GM21717 (cell line): ENCODE measurements around the gene CHRNE.
A peak's percentile ranks its signal among the peaks of the same experiment; 100 is the strongest.
"Not testable (repeated sequence)": the region's sequence is repeated elsewhere in the genome, so short reads cannot be mapped to it uniquely, and the experiment has no call there.

Source experiments
- ATAC-seq: cut with Tn5 transposase; IDR thresholded peaks from one replicate; pipeline ENCODE4 v1.9.1; 2021; ENCODE audit warnings: mild to moderate bottlenecking, moderate library complexity; ENCODE audit not compliant: unreplicated experiment

Gene CHRNE

DNA sequence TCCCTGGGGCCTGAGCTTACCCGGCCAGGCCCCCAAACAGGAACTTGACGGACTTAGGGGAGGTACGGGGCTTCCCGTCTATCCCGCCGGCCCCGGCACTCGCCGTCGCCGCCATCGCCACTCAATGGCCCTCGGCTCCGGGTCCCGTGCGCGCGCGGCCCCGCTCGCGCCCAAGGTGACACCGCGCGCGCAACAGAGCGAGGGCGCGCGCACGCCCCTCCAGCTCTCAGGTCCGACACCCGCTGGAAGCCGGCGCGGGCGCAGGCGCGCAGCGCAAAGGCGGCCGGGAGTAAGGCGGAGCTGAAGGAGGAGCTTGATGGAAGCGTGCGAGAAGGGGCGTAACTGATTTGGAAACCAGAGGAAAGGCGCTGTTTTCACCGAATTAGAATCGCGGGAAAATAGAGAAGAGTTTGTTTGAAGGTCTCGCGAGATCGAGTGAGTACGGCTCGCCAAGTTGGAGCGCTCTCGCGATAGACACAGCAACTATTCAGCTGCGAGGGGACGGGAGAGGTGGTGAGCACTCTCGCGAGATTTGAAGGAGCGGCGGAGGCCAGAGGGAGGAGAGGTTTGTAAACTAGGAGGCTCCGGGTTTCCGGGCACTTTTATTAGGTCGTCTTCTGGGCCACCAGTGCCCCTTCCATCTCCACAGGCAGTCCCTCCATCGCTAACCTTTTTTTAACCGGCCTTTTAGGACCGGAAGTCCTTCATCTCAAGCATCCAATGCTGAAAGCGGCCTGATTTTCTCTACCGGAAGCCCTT lies 37.1 kb upstream of the CHRNE start, which contains the start of the genes RNF167 and SLC25A11:
TSS of gene RNF167 (plus strand) at position 473 of the 759 bp plus-strand sequence. CDS start 642 bp downstream, outside the sequence.
TSS of gene SLC25A11 (minus strand) at position 251 of the 759 bp plus-strand sequence. CDS start at position 115, 136 bp downstream.
- ATAC-seq, result peak; percentile 61

DNA sequence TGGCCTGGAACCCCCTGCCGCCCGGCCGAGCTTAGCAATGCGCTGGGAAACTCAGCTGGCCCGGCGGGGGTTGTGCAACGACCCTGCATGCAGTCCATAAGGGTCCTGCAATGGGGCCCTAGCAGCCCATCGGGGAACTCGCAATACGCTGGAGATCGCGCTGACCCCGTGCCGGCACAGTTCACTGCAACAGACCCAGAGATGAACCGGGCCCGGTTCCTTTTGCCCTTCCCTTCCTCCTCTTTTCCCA lies 36.6 kb upstream of the CHRNE start:
- ATAC-seq, result peak; percentile 10

DNA sequence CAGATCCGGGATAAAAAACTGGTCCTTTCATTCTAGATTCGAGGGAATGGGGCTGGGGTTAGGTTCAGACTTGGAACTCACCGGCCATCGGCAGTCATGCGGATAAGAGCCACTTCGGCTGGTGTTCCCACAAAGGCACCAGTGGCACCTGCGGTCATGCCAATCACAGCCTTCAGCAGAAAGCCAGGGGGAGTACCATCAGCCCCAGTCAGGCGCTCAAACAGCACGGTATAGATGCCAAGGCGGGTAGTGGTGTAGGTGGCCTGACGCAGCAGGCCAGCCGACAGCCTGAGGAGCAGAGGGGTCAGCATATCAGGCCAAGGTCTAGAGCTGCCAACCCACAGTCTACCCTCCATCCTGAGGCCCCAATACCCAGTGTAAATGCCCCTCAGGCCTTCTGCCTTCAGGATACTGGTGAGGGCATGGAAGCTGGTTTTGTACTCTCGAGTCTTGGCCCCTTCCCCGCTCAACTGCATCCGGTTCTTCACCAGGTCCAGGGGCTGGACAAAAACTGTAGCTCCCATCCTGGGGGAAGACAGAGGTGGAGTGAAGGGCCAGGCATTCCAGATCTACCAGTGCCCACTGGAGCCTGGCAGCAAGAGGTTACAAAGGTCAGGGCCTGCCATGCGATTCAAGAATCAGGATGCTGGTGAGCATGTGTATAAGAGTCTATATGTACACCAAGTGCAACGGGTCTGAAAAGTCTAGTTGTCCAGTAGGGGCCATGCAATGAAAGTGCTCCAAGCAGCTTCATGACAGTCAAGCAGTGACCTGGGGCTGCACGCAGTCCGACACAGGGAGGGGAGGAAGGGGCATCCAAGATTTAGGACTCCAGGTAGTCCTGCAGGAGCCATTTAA lies 36.0 kb upstream of the CHRNE start:
- no peak for ATAC-seq

DNA sequence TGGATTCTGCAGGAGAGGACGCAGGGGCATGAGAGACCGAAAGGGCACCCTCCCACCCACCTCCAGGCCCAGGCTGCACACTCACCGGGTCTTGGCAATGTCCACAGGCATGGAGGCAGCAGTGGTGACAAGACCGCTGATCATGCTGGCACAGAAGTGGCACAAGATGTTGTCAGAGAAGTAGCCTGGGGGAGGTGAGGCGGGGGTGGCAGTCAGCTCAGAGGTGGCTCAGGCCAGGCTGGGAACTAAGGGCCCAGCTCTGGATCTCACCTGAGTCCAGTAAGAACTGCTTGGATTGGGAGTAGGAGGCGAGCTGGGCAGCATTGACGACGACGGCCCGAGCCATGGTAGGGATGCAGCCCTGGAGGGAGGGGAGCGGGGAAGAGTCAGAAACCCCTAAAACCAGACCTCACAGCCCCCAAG lies 35.2 kb upstream of the CHRNE start:
- ATAC-seq, result no peak

DNA sequence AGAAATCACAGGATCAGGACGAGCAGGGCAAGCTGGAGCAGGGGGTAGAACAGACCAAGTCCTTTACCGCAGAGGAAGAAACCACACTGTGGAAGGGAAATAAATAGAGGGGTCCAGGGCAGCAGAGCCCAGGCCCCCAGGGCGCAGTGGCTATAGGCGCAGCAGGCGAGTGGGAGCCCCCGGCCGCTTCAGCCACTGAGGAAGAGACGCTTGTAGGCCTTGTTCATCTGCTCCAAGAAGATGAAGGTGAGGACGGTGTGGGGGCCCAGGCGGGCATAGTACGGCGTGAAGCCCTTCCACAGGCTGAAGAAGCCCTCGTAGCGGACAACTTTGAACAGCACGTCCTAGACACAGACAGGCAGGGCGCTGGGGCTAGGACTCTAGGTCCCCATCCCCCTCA lies 34.7 kb upstream of the CHRNE start:
- ATAC-seq, result no peak

DNA sequence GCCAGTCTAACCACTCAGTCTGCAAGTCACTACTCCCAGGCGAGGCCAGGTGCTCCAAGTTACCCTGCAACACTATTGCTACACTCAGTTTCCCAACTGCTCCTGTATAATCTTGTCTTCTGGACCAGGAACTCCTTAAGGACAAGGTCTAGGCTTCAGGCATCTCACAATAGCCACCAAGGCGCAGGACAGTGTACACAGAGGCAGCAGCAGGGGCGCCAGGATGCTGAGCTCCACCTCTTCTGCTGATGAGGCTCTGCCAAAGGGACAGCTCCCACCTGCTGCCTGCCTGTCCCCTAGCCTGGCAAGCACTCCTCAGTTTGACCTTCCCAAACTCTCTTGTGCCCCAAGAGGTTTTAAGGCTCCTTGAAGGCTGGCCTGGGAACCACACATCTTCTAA lies 33.5 kb upstream of the CHRNE start:
- no peak for ATAC-seq

DNA sequence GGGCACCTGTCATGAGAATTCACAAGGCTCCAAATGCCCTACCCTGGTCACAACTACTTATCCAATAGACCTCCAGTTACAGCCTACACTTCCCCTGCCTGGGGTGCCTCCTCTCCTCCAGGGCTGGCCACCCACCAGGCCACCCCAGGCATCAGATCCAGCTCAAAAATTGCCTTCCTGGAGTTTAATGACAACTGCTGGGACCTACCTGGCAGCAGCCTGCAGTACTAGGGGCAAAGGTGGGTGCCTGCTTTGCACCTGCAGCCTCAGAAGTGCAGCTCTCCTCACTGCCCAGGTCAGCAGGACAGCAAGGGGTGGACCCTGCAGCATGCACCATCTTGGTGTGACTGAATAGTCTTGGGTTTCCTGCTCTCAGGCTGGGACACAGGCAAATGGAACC lies 32.8 kb upstream of the CHRNE start:
- ATAC-seq, result no peak

DNA sequence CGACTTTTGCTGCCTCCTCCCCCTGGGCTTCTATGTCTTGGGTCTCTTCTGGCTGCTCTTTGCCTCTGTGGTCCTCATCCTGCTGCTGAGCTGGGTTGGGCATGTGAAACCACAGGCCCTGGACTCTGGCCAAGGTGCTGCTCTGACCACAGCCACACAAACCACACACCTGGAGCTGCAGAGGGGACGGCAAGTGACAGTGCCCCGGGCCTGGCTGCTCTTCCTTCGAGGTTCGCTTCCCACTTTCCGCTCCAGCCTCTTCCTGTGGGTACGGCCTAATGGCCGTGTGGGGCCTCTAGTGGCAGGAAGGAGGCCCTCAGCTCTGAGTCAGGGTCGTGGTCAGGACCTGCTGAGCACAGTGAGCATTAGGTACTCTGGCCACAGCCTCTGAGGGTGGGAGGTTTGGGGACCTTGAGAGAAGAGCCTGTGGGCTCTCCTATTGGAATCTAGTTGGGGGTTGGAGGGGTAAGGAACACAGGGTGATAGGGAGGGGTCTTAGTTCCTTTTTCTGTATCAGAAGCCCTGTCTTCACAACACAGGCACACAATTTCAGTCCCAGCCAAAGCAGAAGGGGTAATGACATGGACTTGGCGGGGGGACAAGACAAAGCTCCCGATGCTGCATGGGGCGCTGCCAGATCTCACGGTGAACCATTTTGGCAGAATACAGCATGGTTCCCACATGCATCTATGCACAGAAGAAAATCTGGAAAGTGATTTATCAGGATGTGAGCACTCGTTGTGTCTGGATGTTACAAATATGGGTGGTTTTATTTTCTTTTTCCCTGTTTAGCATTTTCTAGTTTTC lies 31.5 kb upstream of the CHRNE start:
- ATAC-seq, result no peak

DNA sequence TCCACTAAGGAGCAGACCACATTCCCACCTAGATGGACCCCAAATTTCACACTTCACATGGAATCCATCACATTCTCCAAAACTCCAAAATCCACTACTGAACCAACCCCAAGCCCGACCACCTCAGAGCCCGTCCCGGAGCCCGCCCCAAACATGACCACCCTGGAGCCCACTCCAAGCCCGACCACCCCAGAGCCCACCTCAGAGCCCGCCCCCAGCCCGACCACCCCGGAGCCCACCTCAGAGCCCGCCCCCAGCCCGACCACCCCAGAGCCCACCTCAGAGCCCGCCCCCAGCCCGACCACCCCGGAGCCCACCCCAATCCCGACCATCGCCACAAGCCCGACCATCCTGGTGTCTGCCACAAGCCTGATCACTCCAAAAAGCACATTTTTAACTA lies 30.7 kb upstream of the CHRNE start:
- ATAC-seq, result no peak

DNA sequence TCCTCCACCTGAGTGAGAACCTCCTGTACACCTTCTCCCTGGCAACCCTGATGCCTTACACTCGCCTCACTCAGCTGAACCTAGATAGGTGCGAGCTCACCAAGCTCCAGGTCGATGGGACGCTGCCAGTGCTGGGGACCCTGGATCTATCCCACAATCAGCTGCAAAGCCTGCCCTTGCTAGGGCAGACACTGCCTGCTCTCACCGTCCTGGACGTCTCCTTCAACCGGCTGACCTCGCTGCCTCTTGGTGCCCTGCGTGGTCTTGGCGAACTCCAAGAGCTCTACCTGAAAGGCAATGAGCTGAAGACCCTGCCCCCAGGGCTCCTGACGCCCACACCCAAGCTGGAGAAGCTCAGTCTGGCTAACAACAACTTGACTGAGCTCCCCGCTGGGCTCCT lies 29.9 kb upstream of the CHRNE start:
- ATAC-seq, result no peak

DNA sequence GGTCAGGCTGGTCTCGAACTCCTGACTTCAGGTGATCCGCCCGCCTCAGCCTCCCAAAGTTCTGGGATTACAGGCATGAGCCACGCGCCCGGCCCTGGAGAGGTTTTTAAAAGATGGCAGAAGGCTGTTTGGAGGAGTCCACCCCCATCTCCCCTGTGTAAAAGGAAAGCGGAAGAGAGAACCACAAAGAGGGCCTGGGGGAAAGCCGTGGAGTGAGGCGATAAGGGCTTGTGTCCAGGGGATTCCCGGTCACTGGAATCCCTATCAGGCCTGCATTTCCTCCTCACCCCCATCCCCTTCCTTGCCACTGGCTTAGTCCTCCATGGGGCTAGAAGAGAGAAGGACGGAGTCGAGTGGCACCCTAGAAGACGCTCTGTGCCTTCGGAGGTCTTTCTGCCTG lies 29.1 kb upstream of the CHRNE start, which contains the start of gene GP1BA:
TSS of gene GP1BA (plus strand) at position 315 of the 400 bp plus-strand sequence. CDS start 328 bp downstream, outside the sequence.
- ATAC-seq, result no peak

DNA sequence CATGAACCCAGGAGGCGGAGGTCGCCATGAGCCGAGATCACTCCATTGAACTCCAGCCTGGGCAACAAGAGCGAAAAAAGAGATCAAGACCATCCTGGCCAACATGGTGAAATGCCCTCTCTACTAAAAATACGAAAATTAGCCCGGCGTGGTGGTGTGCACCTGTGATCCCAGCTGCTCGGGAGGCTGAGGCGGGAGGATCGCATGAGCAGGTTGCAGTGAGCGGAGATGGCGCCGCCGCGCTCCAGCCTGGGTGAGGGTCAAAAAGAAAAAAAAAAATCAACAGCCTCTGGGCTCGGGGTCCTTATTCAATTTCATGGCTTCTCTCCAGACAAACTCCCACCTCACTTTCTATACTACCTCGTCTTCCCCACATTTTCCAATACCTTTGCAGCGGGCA lies 26.0 kb upstream of the CHRNE start:
- ATAC-seq, result no peak

DNA sequence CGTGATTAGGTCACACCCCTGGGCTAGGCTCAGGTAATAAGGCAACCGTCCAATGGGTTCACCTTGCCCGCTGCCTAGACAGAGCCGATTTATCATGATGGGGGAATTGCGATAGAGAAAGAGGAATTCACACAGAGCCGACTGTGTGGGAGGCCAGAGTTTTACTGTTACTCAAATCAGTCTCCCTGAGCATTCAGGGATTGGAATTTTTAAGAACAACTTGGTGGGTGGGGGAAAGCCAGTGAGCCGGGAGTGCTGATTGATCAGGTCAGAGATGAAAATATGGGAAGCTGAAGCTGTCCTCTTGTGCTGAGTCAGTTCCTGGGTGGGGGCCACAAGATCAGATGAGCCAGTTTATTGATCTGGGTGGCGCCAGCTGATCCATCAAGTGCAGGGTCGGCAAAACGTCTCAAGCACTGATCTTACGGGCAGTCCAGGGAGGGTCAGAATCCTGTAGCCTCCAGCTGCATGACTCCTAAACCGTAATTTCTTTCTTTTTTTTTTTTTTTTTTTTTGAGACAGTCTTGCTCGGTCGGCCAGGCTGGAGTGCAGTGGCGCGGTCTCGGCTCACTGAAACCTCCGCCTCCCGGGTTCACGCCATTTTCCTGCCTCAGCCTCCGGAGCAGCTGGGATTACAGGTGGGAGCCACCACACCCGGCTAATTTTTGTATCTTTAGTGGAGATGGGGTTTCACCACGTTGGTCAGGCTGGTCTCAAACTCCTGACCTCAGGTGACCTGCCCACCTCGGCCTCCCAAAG lies 23.9 kb upstream of the CHRNE start:
- not testable (repeated sequence) for ATAC-seq

DNA sequence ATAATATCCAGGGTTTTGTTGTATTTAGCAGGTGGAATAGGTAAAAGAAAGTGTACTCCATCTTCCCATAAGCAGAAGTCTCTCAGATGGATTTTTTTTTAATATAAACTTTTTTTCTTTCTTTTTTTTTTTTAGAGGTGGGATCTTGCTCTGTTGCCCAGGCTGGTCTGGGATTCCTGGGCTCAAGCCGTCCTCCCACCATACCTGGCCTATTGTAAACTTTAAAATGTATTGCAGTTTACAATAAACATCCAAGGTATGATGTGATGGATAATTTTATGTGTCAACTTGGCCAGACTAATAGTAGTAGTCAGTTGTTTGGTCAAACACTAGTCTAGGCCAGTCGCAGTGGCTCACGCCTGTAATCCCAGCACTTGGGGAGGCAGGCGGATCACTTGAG lies 18.4 kb upstream of the CHRNE start:
- no peak for ATAC-seq

DNA sequence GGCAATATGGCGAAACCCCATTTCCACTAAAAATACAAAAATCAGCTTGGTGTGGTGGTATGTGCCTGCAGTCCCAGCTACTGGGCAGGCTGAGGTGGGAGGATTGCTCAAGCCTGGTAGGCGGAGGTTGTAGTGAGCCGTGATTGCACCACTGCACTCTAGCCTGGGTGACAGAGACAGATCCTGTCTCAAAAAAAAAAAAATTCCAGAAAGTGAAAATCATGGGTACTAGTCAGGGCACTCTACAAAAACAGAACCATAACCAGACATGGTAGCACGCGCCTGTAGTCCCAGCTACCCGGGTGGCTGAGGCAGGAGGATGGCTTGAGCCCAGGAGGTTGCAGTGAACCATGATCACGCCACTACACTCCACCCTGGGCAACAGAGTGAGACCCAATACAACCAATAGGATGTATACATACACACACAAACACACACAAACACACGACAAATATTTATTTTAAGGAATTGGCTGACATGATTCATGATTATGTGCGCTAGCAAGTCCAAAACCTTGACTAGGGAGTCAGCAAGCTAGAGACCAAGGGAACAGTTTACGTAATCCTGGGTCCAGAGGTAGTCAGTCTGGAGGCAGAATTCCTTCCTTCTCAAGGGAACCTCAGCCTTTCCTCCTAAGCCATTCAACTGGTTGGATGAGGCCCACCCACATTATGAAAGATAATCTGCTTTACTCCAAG lies 17.6 kb upstream of the CHRNE start:
- no peak for ATAC-seq

DNA sequence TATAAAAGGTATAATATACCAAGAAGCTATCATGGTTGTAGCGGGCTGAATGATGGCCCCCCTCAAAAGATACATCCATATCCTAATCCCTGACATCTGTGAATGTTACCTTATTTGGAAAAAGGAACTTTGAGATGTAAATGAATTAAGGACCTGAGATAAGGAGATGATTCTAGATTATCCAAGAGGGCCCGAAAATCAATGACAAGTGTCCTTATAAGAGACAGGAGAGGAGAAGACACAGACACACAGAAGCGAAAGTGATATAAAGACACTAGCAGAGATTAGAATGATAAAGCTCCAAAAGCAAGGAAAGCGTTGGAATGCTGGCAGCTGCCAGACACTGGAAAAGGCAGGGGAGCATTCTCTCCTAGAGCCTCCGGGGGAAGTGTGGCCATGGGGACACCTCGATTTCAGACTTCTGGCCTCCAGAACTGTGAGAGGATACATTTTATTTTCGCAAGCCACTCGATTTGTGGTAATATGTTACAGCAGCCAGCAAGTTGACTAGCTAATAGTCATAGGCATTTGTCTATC lies 16.7 kb upstream of the CHRNE start:
- no peak for ATAC-seq

DNA sequence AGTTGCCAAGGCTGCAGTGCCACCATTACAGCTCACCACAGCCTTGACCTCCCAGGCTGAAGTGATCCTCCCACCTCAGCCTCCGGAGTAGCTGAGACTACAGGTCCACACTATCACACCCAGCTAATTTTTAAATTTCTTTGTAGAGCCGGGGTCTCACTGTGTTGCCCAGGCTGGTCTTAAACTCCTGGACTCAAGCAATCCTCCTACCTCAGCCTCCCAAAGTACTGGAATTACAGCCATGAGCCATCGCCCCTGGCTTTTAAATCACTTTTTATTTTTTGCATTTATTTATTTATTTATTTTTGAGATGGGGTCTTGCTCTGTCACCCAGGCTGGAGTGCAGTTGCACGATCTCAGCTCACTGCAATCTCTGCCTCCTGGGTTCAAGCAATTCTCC lies 11.7 kb upstream of the CHRNE start:
- ATAC-seq, result not testable (repeated sequence)

DNA sequence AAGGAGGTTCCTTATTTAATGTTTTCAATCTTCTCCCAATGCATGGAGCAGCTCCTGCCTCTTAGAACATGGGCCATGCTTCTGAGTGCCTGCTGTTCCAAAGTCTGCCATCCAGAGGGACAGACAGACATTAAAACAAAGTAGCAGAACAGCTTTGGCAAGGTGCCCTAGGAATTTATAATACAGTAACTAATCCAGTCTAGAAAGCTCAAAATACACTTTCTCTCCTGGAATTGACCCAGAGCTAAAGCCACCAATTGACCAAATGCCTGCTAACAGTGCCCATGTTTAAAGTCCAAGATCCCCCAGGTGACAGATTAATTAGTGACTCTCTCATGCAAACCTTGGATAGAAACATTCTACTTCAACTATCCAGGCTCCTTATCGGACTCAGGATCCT lies 11.1 kb upstream of the CHRNE start:
- ATAC-seq, result no peak

DNA sequence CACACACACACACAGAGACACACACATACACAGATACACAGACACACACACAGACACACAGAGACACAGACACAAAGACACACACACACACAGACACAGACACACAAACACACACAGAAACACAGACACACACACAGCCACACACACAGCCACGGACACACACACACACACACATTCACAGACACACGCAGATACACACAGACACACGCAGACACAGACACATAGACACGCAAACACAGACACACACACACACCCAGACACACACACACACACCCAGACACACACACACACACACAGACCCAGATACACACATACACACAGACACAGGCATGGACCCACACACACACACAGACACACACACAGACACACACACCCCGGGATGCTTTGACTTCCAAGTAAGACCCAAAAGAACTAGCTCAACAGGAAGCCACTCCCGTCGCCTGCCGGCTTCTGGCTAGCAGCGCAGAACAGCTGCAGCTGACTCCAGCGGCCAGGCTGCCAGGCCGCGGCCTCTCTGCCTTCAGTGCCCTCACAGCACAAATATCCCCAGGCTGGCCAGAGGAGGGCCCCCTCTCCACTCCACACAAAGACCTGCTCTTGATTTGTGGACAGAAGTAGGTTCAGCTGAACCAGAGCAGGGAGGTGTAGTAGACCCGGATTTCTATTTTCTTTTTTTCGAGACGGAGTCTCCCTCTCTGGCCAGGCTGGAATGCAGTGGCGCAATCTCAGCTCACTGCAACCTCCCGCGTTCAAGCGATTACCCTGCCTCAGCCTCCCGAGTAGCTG lies 6.0 kb upstream of the CHRNE start:
- no peak for ATAC-seq
